Fibroblast of skin of left biceps (primary cell): ENCODE data around the gene CYFIP1.

Experiments used
- DNase-seq, 2 experiments: peaks; one replicate each; pipeline ENCODE4 v3.0.0-alpha.2; 2013; ENCODE audit warnings: low read depth in 2 of 2

CYFIP1 gene

DNA sequence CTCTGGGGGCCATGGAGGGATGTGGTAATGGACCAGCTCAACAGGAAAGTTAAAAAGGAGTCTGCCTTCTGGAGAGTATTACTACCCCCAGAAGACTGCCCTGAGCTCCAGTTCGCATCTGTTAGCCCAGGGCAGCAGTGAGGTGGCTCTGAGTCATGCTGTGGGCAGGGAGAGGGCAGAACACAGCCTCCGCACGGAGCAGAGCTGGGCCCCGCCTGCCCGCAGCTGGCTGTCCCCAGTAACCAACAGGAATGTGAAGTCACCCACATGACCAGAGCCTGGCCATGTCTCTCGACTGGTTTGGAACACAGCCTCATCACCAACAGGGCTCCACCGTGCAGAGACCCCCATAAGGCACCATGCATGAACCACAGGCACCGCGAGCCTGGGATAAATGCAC lies 62.1 kb downstream of the CYFIP1 start:
- DNase-seq: no peak

DNA sequence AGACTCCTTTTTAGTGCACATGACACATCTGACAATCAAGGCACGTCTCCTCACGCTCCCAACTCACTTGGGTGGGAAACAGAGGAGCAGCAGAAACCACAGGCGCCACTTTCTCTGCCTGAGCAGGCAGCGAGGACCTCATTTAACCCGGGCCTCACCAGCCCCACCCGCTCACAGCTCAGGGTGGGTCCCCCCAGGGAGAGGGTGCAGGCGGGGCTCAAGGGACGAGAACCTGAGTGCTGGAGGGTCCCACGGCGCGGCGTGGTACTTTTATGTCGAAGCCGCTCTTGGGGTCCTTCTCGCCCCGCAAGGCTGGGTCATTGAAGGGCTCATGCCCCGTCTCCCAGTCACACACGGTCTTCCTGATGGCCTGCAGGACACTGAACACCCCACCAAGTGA lies 62.6 kb downstream of the CYFIP1 start:
- no peak for DNase-seq

DNA sequence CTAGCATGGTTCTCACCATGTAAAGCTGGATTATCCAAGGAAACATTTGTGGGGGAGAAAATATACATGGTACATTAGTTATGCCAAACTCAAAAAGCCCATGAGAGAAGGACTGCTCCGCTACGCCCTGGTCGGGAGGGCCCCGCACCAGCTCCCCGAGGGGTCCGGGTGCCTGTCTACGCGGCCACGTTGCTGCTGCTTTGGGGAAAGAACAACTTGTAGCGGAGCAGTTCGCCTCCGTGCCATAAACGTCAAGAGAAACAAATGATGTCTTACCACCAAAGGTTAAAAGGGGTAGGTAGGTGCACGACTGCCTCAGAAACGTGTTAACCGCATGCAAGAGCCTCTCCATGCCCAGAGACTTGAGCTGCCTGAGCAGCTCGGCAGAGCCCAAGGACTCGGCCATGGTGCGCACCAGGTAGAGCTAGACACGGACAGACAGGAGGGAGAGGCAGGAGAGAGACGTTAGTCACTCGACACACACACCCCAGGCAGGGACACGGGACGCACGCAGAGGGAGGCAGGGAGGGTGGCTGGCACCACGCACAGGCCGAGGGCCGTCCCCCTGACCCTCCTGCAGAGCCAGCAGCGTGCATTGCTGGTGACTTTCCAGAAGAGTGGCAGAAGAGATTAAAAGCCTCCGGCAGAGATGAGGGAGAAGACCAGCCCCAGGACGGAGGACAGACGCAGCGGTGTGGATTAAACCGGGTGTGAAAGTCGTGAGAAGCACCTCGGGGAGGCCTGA lies 63.4 kb downstream of the CYFIP1 start:
- DNase-seq: no peak

DNA sequence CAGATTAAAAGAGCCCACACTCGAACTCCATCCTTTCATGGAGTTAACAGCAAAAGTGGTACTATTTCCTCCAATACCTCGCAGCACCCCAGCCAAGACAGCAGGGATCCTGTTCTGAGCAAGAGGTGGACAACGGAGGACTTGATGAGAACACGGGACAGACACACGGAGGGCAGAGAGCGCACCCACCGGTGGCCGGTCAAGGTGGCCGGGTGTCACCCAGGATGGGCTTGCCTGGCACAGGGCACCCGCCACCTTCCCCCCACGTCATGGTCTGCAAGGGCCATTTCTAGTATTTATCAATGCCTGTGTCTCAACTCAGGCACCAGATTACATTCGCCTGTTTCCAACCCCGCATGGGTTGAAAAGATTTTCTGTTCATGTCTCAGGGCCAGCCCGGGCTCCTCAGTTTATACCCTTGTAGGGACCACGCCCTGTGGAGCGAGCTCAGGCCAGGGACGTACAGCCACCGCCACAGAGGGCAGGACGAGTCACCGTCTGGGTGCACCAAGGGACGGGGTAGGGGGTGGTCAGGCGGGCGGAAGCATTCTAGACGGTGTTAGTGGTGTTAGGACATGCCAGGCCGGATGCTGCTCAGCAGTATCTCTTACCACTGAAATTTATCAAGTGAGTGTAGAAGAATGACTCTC lies 64.2 kb downstream of the CYFIP1 start:
- DNase-seq: no peak

DNA sequence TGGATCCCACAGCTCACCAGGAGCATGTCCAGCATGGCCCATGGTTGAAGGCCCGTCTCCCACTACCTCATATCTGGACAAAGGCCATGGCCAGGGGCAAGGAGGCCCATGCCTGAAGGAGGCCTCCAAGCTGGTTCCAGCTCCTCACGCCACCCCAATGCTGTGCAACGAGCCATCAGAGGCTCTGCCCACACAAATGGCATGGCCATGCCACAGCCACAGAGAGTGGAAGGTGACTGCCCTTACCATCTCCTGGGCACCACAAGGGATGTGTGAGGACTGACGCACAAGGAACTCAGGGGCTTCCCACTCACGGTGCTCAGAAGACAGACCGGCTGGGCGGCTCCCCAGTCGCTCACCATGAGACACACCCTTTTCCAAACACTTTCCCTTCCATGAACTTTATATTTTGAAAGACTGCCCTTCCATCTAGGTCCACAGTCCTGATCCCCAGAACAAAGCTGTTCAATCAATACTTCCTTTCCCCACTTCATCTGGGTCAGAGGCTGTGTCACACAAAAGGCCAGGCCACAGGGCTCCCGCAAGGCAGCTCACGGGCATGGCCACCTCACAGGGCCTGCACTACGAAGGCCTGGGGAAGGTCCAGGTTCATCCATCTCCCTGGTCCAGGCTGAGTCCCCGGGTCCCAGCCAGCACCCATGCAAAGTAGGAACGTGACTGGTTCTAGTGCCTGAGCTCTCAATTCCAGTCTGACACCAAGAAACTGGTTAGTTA lies 66.4 kb downstream of the CYFIP1 start:
- DNase-seq: no peak

DNA sequence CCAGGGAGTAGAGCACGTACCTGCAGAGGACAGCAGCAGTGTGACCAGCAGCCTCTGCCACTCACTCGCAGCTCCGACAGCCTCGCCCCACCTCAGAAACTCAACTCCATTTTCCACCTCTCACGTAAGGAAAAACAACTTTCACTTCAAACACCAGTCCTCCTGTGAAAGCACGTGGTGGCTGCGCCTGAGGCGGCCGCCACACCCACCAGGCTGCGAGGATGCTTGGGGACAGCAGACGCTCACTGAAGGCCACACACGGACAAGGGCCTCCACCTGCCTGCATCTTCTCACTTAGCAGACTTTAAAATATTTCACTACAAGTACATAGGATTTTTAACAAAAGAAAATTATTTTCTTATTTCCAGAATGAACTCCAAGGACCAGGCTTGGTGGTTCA lies 67.9 kb downstream of the CYFIP1 start:
- no peak for DNase-seq

DNA sequence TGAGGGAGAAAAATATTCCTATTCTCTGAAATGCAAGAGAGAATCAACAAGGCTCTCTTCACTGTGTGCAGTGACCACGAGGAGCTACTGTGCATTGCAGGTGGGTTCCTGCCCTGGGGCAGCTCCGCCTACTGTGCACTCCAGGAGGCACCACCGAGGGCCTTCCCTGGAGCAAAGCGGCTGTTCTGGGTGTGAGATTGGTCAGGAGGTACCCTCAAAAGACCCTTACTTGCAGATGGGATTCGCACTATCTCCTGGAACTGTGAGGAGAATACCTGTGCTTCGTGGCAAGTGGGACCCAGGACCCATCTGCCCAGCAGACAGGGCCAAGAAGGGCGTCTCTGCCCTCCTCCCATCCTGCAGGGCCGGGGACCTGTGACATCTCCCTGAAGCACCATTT lies 68.9 kb downstream of the CYFIP1 start:
- no peak for DNase-seq

DNA sequence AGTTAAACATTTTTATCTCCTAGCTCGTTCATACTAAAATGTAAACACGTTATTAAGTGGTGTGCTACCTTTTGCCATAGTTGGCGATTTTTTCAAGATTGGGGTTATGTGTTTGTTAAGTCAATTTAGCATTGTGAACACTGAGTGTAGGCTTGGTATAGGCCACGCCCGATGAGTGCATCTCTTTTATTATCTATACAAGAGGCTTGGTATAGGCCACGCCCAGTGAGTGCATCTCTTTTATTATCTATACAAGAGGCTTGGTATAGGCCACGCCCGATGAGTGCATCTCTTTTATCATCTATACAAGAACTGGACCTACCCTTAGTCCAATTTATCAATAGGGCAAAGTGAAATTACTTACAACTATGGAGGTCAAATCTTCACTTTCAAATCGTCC lies 71.3 kb downstream of the CYFIP1 start:
- no peak for DNase-seq

DNA sequence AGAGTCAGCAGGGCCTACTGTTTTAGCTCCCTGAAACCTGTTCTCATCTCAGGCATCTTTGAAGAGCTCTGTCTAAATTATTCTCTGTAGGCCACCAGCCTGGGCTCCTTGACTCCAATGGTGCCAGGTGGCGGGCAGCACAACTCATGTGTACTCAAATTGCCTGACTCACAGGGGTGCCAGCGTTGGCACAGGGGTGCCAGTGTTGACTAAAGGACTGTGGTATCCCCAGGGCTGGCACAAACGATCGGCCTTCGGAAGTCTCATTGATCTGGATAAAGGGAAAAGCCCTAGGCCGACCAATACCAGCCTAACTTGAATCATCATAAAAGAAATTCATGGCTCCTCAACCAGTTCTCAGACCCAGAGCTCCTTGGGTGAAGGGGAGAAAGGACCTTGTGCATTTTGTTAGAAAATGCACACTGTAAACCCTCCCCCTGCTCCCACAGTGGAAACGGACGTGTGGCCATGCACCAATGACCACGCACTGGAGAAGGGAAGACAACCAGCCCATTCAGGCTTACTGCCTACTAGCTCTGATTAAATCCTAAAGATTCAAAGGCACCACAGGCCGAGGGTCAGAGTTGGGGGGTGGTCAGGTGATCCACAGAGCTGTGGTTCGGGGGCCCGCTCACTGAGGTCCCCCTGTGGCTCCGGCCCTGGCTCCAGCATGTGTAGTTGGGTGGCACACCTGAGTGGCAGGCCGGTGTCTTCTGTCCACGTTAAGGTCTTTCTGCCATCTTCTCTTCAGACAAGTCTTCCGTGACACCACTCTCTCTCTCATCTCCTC lies 72.8 kb downstream of the CYFIP1 start:
- DNase-seq: no peak

DNA sequence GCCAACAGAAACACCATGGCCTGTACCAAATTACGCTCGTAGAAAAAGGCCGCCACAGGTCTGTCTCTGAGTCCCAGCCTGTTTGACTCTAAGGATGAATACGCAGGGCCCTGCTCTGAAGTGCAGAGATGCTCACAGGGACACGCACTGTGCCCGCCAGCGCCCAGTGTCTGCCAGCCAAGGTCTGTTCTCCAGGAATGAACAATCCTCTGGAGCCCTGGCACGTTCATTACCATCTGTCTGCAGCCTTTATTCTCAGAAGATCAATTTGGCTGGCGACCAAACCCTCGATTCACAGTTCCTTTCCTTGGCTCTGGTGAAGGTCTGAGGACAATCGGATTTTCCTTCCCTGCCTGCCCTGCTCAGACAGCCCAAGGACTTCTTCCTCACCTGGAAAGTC lies 75.4 kb downstream of the CYFIP1 start:
- no peak for DNase-seq

DNA sequence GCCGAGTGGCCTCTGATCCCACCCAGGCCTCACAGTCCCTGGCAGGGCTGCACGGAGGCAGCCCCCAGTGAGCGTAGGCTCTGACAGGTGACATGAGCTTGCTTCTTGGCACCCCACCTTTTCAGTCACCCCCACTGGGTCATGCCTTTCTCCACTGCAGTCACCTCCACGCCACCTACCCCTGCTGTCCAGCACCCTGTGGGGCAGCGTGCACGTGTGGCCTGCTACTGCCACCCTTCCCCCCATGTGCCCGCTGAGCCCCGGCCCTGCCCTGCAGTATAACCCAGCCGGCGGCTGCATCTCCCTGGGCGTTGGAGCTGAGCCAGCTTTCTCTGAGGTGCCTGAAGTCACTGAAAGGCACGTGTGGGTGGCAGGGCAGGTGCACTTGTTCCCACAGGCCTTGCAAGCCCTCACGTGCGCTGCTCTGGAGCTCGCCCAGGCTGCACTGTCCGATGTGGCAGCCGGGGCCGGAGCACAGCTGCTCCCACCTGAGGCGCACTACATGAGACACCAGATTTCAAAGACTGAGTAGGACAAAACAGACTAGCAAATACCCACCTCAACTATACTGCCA lies 76.1 kb downstream of the CYFIP1 start:
- DNase-seq: no peak

DNA sequence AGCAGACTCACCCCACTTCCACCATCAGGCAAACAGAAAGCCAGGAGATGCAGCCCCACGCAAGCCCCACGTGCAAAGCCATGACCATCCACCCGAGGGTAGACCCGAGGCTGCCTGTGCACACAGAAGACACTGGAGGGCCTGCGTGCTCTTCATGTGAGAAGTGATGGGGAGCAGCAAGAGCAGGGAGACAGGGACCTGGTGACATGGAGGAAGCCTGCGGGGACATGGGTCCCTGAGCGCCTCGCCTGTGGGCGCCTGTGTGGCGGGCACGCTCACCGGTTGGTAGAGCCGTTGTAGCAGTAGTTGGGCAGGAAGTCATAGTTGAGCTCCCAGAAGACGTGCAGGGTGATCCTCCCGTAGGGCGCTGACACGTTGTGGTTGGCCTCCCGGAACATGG lies 76.7 kb downstream of the CYFIP1 start:
- no peak for DNase-seq

DNA sequence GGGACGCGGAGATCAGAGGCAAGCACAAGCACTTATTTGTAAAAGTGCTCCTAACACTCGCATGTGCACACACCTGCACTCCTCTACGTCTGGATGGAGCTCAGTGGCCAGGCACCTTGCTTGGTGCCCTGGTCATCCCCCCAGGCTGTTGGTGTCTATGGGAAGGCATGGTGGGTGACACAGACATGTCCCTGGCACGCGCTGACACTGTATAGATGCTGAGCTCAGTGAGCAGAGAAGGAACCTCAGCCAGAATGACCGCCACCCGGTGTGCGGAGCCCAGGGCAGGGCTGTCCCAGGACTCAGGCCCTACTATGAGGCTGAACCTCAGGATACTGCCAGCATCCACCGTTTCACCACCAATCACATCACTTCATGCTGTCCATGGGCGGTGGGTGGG lies 77.2 kb downstream of the CYFIP1 start:
- DNase-seq: no peak

DNA sequence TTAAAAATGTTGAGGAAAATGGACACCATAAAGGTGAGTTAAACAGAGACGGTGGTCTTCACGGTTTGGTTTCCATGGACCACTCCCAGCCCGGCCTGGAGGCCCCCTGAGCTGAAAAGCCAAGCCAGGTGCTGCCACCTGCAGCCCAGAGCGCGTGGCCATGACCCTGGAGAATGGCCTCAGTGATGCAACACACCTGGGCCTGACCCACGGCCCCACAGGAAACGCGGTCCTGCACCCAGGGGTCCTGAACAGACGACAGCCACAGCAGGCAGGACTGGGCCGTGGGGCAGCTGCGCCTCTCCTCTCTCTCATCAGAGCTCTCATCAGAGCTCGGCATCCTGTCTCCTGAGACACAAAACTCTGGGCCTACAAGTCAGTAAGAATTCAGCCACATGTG lies 77.6 kb downstream of the CYFIP1 start:
- no peak for DNase-seq

DNA sequence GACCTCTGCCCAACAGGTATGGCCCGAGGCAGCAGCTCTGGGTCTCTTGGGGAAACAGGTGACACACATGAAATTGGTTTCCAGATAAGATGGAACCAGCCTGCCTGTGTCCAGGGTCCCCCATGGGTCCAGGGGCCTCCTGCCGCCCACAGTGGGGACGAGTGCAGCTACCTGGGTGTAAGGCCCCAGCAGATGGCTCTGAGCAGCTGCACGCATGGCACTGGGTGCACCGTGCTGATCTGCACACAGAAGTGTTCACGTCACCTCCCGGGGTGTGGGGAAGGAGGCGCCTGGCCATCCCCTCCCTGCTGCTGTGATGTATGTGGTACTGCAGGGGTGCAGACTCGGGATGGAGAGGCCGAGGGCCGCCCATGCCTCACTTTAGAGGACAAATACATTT lies 78.1 kb downstream of the CYFIP1 start:
- DNase-seq: no peak

DNA sequence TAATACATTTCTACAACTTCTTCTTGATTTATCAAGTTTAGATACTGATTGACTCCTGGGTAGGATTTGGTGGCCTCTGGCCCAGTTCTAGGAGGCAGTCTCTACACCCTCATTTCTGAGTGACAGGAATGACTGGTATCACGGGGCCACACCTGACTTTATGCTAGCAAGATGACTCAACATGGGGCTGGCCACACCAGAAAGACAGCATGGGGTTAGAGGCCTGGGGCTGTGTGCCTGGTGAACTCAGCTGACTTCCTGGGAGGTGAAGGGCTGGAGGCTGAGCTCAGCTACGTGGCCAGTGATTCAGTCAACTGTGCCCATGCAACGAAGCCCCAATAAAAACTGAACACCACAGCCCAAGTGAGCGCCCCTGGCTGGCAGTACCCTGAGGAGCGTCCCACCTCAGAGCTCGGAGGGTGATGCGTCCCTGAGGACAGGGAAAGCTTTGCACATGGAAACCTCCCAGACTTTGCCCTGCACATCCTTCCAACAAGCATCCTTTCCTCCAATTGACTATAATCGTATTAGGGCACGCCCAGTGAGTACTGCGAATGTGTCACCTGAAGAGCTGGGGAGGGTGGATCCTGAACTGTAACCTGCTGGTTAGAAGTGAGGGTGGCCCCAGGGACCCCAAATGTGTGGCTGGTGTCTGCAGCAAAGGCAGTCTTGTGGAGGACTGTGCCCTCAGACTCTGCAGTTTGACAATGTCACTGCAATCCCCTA lies 84.5 kb downstream of the CYFIP1 start:
- no peak for DNase-seq

DNA sequence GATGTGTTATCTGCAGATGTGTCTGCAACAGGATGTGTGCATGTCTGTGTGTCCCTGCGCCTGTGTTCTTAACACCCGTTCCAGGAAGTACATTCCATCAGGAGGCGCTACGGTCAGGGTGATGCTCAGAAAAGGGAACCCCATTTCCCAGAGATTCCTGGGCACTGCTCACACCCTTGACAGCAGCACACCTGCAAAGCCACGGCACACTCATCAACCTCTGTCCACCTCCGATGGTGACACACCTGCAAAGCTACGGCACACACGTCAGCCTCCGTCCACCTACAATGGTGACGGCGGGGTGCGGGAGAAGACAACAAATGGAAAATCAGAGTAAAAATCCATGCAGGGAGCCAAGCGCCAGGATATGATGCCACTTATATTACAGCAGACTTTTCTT lies 86.3 kb downstream of the CYFIP1 start:
- DNase-seq: no peak

DNA sequence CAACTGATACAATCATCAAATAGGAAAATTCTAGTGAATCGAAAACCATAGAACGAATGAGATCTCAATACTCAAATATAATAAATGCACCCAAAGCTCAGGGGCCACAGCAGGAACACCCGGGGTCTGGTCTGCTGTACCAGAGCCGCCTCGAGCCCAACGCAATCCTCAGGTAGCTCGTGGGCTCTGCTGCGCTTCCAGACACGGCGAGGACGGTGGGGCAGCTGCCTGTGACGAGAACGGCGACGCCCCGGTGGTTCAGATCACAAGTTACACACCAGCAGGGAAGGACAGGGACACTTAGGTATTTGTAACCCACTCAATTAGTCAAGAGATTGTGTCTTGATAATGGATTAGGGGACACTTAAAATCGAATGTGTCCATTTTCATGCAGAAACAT lies 87.1 kb downstream of the CYFIP1 start:
- no peak for DNase-seq

DNA sequence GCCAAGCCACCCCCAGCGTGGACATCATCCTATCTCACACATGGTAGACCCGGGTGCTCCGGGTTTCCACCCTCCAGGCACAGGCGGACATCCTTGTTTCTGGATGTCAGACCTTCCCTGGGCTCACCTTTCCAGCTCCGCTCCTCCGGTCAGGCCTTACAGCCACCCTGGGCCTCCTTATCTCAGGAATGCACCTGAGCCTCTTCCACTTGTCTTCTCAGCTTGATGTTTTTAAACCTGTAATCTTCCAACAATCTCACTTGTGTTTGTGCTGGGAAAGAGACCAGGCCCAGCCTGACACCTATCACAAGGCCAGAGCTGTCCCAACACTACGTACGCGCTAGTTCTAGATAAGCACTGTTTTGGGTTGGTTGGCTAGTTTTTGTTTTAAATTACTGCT lies 87.8 kb downstream of the CYFIP1 start:
- no peak for DNase-seq

DNA sequence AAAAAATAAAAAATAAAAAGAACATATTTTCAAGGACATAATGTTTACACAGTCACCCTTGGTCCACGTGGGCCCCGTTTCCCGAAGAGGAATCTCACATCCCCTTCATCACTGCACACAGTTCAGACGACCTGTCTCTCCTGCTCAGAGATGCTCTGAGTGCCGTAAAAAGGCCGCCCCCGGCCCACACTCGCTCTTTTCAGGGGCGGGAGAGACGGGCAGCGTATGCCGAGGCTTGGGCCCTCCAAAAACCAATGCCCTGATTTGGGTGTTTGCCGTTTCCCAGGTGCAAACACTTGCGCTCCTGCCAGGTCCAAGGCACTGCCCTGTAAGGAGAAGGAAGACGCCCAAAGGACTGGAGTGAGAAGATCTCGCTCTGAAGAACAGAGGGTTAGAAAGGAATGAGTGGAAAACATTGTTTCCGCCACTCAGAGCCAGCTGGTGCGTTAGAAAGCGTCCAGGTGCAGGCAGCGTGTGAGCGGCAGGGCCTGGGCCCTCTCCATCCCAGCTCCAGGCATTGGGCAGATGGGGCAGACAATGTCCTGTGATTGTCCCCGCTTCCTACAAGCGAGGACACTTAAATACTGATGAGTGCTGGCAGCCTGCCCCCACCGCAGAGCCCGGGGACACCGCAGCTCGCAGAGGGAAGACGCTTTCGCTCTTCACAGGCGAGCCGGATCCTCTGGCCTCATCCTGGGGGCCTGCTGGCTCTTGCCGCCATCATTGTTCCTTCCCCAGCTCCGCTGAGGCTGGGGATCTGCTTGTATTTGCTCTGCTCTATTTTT lies 88.5 kb downstream of the CYFIP1 start:
- DNase-seq: no peak
